A549 (cell line): ENCODE measurements around the gene RNPEP. TPM values are rescaled to one million over a fixed set of nuclear protein-coding genes. Genes with fewer than 3 reads are reported as not detected.

Experiments used
- ATAC-seq, 2 experiments: fragments of 200-7000 bp in 1 of 2; fragments of >200 bp in 1 of 2; cut with Nextera tagmentation in 1 of 2; cut with Tn5 transposase in 1 of 2; 3 replicates each; pipeline versions ENCODE4 v1.8.0 to v1.9.1; 2018 to 2020; ENCODE audit warnings: mild to moderate bottlenecking in 1 of 2, moderate library complexity in 1 of 2
- CTCF ChIA-PET: fragments of 300-600 bp; sonication (Branson Sonifier 250); formaldehyde crosslinking; extraction: SDS; loops from one replicate; lab custom pipeline; 2021; ENCODE audit warnings: antibody characterized with exemption, inconsistent platforms; lab: Yijun Ruan, JAX
- POLR2A ChIA-PET: fragments of 350-600 bp; formaldehyde crosslinking; extraction: SDS; loops from one replicate; lab custom pipeline; 2021; ENCODE audit warnings: antibody characterized with exemption, inconsistent platforms; lab: Yijun Ruan, JAX
- DNase-seq, 2 experiments: peaks; one replicate each; pipeline versions ENCODE4 v3.0.0 to v3.0.0-alpha.2; 2011 to 2016; ENCODE audit warnings: low read depth in 1 of 2, low spot score in 1 of 2
- FAIRE-seq: peaks from 2 replicates; lab custom pipeline; 2011; peaks lifted over from hg19 to GRCh38; lab: Jason Lieb, UNC
- H3K27ac ChIP-seq, 2 experiments: fragments of >200 bp; sonication (Bioruptor Twin); formaldehyde crosslinking; 3 replicates each; pipeline ENCODE4 v1.5.1; 2016 to 2017
- H3K4me1 ChIP-seq: fragments of >200 bp; sonication (Bioruptor Twin); formaldehyde crosslinking; 3 replicates; pipeline ENCODE4 v1.6.1; 2016
- H3K4me2 ChIP-seq: fragments of >200 bp; sonication (Bioruptor Twin); formaldehyde crosslinking; 3 replicates; pipeline ENCODE4 v1.6.1; 2016
- H3K4me3 ChIP-seq: fragments of >200 bp; sonication (Bioruptor Twin); formaldehyde crosslinking; 3 replicates; pipeline ENCODE4 v1.5.1; 2016
- H3K9me3 ChIP-seq: fragments of >200 bp; sonication (Bioruptor Twin); formaldehyde crosslinking; 3 replicates; pipeline ENCODE4 v1.6.1; 2016
- CBX8 ChIP-seq: fragments of 200-600 bp; sonication (generic); IDR thresholded peaks from 2 replicates; pipeline ENCODE4 v1.6.1; 2016
- CEBPB ChIP-seq, 2 experiments: fragments of >200 bp in 1 of 2; sonication (Bioruptor Twin) in 1 of 2; formaldehyde crosslinking in 1 of 2; IDR thresholded peaks; 2 replicates each; pipeline ENCODE4 v1.6.1; 2012 to 2016
- CHD2 ChIP-seq: fragments of 150-350 bp; IDR thresholded peaks from 2 replicates; pipeline ENCODE4 v1.6.1; 2014; ENCODE audit warnings: low read length; ENCODE audit not compliant: partially characterized antibody
- CHD4 ChIP-seq: fragments of 200-600 bp; sonication (generic); IDR thresholded peaks from 2 replicates; pipeline ENCODE4 v1.6.1; 2016; ENCODE audit warnings: antibody characterized with exemption, mild to moderate bottlenecking, borderline replicate concordance
- EP300 ChIP-seq, 2 experiments: fragments of >200 bp; sonication (Bioruptor Twin); formaldehyde crosslinking; IDR thresholded peaks; 2 replicates in 1 of 2; 3 replicates in 1 of 2; pipeline ENCODE4 v1.6.1; 2016 to 2017
- FOSB ChIP-seq: fragments of 250-450 bp; sonication (Bioruptor Pico); IDR thresholded peaks from 2 replicates; pipeline ENCODE4 v1.5.0; 2020; ENCODE audit warnings: mild to moderate bottlenecking, moderate library complexity
- FOSL2 ChIP-seq, 2 experiments: fragments of 450-650 bp in 1 of 2; fragments of >200 bp in 1 of 2; sonication (Bioruptor Twin) in 1 of 2; formaldehyde crosslinking; IDR thresholded peaks; 2 replicates each; pipeline versions ENCODE4 v1.5.0 to v1.6.1; 2016 to 2020; ENCODE audit warnings: mild to moderate bottlenecking in 1 of 2, moderate library complexity in 1 of 2
- FOXS1 ChIP-seq: fragments of 250-450 bp; sonication (Bioruptor Pico); IDR thresholded peaks from 2 replicates; pipeline ENCODE4 v1.5.0; 2020; ENCODE audit warnings: mild to moderate bottlenecking, moderate library complexity
- GATA3 ChIP-seq: IDR thresholded peaks from 2 replicates; pipeline ENCODE4 v1.6.1; 2012; ENCODE audit warnings: borderline replicate concordance
- HEYL ChIP-seq: fragments of 250-450 bp; sonication (Bioruptor Pico); IDR thresholded peaks from 2 replicates; pipeline ENCODE4 v1.8.0; 2021; ENCODE audit warnings: mild to moderate bottlenecking, moderate library complexity
- HOXB5 ChIP-seq: fragments of 250-450 bp; sonication (Bioruptor Pico); IDR thresholded peaks from 2 replicates; pipeline ENCODE4 v1.5.0; 2020; ENCODE audit warnings: mild to moderate bottlenecking, moderate library complexity
- JUN ChIP-seq, 2 experiments: fragments of >200 bp; sonication (Bioruptor Twin); formaldehyde crosslinking; IDR thresholded peaks; 2 replicates in 1 of 2; 3 replicates in 1 of 2; pipeline ENCODE4 v1.6.1; 2016 to 2017
- JUNB ChIP-seq: fragments of >200 bp; sonication (Bioruptor Twin); formaldehyde crosslinking; IDR thresholded peaks from 2 replicates; pipeline ENCODE4 v1.6.1; 2016
- MAFK ChIP-seq: fragments of 450-650 bp; IDR thresholded peaks from 2 replicates; pipeline ENCODE4 v1.6.1; 2014; ENCODE audit not compliant: partially characterized antibody
- MYC ChIP-seq: IDR thresholded peaks from 2 replicates; pipeline ENCODE4 v1.6.1; 2012; ENCODE audit warnings: mild to moderate bottlenecking, inconsistent platforms, low read length, improper control_type of control experiment, borderline replicate concordance
- NPAS2 ChIP-seq: fragments of 250-450 bp; sonication (Bioruptor Pico); IDR thresholded peaks from 2 replicates; pipeline ENCODE4 v1.8.0; 2022; ENCODE audit warnings: mild to moderate bottlenecking, moderate library complexity, borderline replicate concordance
- RAD21 ChIP-seq, 2 experiments: fragments of >200 bp in 1 of 2; sonication (Bioruptor Twin) in 1 of 2; formaldehyde crosslinking in 1 of 2; IDR thresholded peaks in 1 of 2; conservative IDR thresholded peaks in 1 of 2; 2 replicates in 1 of 2; 3 replicates in 1 of 2; pipeline ENCODE4 v1.6.1; 2012 to 2018; ENCODE audit warnings: inconsistent platforms in 1 of 2
- RARB ChIP-seq: fragments of 250-450 bp; sonication (Bioruptor Pico); IDR thresholded peaks from 2 replicates; pipeline ENCODE4 v1.8.0; 2021; ENCODE audit warnings: mild to moderate bottlenecking, moderate library complexity
- RCOR1 ChIP-seq: fragments of 150-350 bp; IDR thresholded peaks from 2 replicates; pipeline ENCODE4 v1.6.1; 2014; ENCODE audit warnings: antibody characterized with exemption, low read length, low read depth
- SREBF2 ChIP-seq: fragments of 450-650 bp; IDR thresholded peaks from 2 replicates; pipeline ENCODE4 v1.6.1; 2014; ENCODE audit warnings: mild to moderate bottlenecking, moderate library complexity
- TP53 ChIP-seq: fragments of 250-450 bp; sonication (Bioruptor Pico); IDR thresholded peaks from 2 replicates; pipeline ENCODE4 v1.5.0; 2021; ENCODE audit warnings: mild to moderate bottlenecking, moderate library complexity
- ZC3H11A ChIP-seq: fragments of 450-650 bp; IDR thresholded peaks from 2 replicates; pipeline ENCODE4 v1.6.1; 2014; ENCODE audit warnings: antibody characterized with exemption, mild to moderate bottlenecking
- ZNF302 ChIP-seq: fragments of 250-450 bp; sonication (Bioruptor Pico); IDR thresholded peaks from 2 replicates; pipeline ENCODE4 v1.9.0; 2021; ENCODE audit warnings: inconsistent platforms, mild to moderate bottlenecking, moderate library complexity
- WGBS: methylation state at CpG from one replicate; pipeline ENCODE4 v1.1.6; 2017; ENCODE audit errors: missing lambda C conversion rate; 5-methylcytosine and 5-hydroxymethylcytosine counted together
- polyA plus RNA-seq, 4 experiments: library from polyadenylated mRNA; depleted of rRNA in 3 of 4; stranded (reverse); fragments of >200 nt; fragmentation: RNase III in 1 of 4; extraction: RNeasy Plus Mini Kit Qiagen cat#74134 plus additional on column Dnase treatment in 1 of 4; gene quantifications; 2 replicates in 3 of 4; 3 replicates in 1 of 4; pipeline ENCODE4 v1.2.3, GENCODE V29; 2011 to 2017
- TF ChIP-seq, protein P1 (sequence below): fragments of >200 bp; sonication (Bioruptor Twin); formaldehyde crosslinking; IDR thresholded peaks from 3 replicates; pipeline ENCODE4 v1.6.1; 2016
- TF ChIP-seq, protein P2 (sequence below): fragments of >200 bp; sonication (Bioruptor Twin); formaldehyde crosslinking; IDR thresholded peaks from 3 replicates; pipeline ENCODE4 v1.5.1; 2016
- TF ChIP-seq, protein P3 (sequence below): fragments of 250-450 bp; sonication (Bioruptor Pico); IDR thresholded peaks from 2 replicates; pipeline ENCODE4 v1.5.0; 2021; ENCODE audit warnings: mild to moderate bottlenecking, moderate library complexity, borderline replicate concordance
- TF ChIP-seq, protein P4 (sequence below): IDR thresholded peaks from 2 replicates; pipeline ENCODE4 v1.6.1; 2012
- TF ChIP-seq, protein P5 (sequence below): IDR thresholded peaks from 2 replicates; pipeline ENCODE4 v1.6.1; 2012

The RNPEP gene
- polyA plus RNA-seq, 2 of the 4 experiments (the other 2 are of a cell fraction), result 71.1 to 87.6 TPM

DNA sequence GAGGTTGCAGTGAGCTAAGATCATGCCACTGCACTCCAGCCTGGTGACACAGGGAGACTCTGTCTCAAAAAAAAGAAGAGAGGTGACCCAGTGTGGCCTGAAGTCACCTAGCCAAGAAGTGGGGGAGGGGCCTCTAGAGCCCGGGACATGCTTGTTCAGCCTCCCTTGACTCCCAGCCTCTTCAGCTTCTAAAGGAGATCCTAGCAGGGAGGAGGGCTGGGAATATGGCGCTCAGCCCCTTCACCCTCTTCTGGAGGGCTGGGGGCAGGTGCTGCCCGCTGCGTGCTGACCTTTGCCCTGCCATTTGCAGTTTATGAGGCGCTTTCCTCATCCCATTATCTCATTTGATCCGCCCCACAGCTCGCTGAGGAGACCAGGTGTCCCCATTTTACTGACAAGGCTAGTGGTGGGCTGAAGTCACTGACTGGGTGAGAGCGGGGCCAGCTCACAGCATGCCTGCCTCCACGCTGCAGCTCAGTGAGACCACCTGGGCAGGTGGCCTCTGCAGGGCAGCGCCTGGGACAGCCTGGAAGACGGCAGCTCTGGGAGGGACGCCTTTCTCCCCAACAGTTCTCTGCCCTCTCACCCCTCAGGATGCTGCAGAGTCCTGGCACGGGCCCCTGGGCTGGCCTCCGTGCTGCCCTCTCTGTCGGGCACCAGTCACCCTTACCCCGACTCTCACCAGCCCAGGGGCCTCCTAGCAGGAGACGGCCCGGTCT is 35.5 kb downstream of the RNPEP start (continued):
- TF ChIP-seq, protein P1, sequence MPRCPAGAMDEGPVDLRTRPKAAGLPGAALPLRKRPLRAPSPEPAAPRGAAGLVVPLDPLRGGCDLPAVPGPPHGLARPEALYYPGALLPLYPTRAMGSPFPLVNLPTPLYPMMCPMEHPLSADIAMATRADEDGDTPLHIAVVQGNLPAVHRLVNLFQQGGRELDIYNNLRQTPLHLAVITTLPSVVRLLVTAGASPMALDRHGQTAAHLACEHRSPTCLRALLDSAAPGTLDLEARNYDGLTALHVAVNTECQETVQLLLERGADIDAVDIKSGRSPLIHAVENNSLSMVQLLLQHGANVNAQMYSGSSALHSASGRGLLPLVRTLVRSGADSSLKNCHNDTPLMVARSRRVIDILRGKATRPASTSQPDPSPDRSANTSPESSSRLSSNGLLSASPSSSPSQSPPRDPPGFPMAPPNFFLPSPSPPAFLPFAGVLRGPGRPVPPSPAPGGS, result no peak
- TF ChIP-seq JUN (IDR thresholded peaks at IDR 0.05), result peak; percentile 40 to 75; a peak in 2 of 5 replicates
- TF ChIP-seq, protein P2, sequence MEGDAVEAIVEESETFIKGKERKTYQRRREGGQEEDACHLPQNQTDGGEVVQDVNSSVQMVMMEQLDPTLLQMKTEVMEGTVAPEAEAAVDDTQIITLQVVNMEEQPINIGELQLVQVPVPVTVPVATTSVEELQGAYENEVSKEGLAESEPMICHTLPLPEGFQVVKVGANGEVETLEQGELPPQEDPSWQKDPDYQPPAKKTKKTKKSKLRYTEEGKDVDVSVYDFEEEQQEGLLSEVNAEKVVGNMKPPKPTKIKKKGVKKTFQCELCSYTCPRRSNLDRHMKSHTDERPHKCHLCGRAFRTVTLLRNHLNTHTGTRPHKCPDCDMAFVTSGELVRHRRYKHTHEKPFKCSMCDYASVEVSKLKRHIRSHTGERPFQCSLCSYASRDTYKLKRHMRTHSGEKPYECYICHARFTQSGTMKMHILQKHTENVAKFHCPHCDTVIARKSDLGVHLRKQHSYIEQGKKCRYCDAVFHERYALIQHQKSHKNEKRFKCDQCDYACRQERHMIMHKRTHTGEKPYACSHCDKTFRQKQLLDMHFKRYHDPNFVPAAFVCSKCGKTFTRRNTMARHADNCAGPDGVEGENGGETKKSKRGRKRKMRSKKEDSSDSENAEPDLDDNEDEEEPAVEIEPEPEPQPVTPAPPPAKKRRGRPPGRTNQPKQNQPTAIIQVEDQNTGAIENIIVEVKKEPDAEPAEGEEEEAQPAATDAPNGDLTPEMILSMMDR, result no peak
- TF ChIP-seq RCOR1, result no peak

DNA sequence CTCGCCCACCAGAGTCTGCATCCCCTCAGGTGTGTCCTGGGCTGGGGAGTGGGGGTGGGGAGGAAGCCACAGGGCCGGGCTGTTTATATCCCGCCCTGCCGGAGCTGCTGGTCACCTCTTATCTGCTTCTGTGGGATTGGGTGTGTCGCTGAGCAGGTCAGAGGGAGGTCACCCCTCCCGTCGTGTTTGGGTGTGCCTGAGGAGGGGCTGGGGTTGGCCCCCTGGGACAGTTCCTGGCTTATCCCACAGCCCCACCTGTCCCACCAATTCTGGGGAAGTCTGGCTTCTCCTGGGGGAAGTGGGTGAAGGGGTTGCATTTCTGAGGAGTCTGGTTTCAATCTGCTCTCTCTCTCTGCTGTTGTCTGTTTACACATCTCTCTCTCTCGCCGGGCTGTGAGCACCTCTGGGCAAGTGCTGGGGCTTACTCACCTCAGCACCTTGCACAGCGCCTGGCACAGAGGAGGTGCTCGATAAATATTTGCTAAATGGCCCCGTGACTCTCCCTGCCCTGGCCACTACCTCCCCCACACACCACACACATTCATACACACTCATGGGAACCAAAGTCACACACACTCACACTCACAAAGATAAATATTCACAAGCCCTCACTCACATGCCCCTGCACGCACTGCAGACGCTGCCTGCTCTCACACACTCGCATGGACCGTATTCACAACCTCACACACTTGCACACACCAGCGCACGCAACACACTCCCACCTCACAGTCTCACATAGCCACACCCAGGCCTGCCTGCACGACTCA is 36.2 kb downstream of the RNPEP start:
- POLR2A ChIA-PET, result interaction anchor here (0.6 to 4.7 kb wide), 7 partner anchors 8 to 94 kb away, joined by 3 to 68 read pairs (median 7); partner anchors contain the start of gene ELF3
- peaks cover 91% of the 10 kb centered on the region for H3K4me1 ChIP-seq
- TF ChIP-seq ZNF302 (CRISPR knock-in tag) (peak; percentile 54), JUN (IDR thresholded peaks at IDR 0.05) (peak; percentile 84 to 86; a peak in 4 of 5 replicates), CHD4 (no peak), JUNB (peak; percentile 89), RAD21 (conservative IDR thresholded peaks at IDR 0.05 in 1 of 2, IDR thresholded peaks at IDR 0.05 in 1 of 2) (peak; percentile 26 to 68; a peak in 4 of 5 replicates), FOSB (CRISPR knock-in tag) (peak; percentile 15), FOXS1 (peak; percentile 47; the same call in 1 of the 2 replicates), EP300 (IDR thresholded peaks at IDR 0.05) (peak; percentile 89 to 90; a peak in 3 of 5 replicates), NPAS2 (CRISPR knock-in tag) (no peak), CHD2 (peak; percentile 46), CEBPB (IDR thresholded peaks at IDR 0.05) (peak; percentile 35 to 66; a peak in 1 of 4 replicates), HOXB5 (peak; percentile 10), RARB (CRISPR knock-in tag) (peak; percentile 97), MAFK (no peak), GATA3 (peak; percentile 95), HEYL (CRISPR knock-in tag) (no peak), TP53 (CRISPR knock-in tag) (no peak; the same call in 1 of the 2 replicates), MYC (peak; percentile 64), ZC3H11A (no peak), SREBF2 (no peak), FOSL2 (IDR thresholded peaks at IDR 0.05) (peak; percentile 81), FOSL2 (CRISPR knock-in tag; IDR thresholded peaks at IDR 0.05) (peak; percentile 94), CBX8 (no peak)
- TF ChIP-seq, protein P1, result peak; percentile 94
- TF ChIP-seq, protein P3, sequence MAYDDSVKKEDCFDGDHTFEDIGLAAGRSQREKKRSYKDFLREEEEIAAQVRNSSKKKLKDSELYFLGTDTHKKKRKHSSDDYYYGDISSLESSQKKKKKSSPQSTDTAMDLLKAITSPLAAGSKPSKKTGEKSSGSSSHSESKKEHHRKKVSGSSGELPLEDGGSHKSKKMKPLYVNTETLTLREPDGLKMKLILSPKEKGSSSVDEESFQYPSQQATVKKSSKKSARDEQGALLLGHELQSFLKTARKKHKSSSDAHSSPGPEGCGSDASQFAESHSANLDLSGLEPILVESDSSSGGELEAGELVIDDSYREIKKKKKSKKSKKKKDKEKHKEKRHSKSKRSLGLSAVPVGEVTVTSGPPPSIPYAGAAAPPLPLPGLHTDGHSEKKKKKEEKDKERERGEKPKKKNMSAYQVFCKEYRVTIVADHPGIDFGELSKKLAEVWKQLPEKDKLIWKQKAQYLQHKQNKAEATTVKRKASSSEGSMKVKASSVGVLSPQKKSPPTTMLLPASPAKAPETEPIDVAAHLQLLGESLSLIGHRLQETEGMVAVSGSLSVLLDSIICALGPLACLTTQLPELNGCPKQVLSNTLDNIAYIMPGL (CRISPR knock-in tag), result no peak
- TF ChIP-seq, protein P4, sequence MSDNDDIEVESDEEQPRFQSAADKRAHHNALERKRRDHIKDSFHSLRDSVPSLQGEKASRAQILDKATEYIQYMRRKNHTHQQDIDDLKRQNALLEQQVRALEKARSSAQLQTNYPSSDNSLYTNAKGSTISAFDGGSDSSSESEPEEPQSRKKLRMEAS, result peak; percentile 94
- TF ChIP-seq, protein P5, sequence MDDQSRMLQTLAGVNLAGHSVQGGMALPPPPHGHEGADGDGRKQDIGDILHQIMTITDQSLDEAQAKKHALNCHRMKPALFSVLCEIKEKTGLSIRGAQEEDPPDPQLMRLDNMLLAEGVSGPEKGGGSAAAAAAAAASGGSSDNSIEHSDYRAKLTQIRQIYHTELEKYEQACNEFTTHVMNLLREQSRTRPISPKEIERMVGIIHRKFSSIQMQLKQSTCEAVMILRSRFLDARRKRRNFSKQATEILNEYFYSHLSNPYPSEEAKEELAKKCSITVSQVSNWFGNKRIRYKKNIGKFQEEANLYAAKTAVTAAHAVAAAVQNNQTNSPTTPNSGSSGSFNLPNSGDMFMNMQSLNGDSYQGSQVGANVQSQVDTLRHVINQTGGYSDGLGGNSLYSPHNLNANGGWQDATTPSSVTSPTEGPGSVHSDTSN, result peak; percentile 84

More for the DNA sequence above, 36.2 kb downstream of the RNPEP start:
- no peaks in the 10 kb centered on the region for H3K9me3 ChIP-seq
- peak overlapping the region; percentile 23; the same call in 2 of the 3 replicates for H3K4me3 ChIP-seq
- WGBS, result 1% methylated on average over 14 of the region's 19 CpGs
- CTCF ChIA-PET, result interaction anchor here (0.6 to 46.8 kb wide), 6 partner anchors 9 to 107 kb away, joined by 3 to 1624 read pairs (median 12); partner anchors contain the start of genes ELF3 and GPR37L1
- peak overlapping the region; percentile 88 for H3K4me2 ChIP-seq
- FAIRE-seq (no peak), DNase-seq (peak; percentile 81 to 99), ATAC-seq (peak; percentile 71)
- peak overlapping the region; percentile 93 to 94 for H3K27ac ChIP-seq
